Right cardiac atrium (tissue), 5 donors: Measurements from ENCODE around the gene CHEK2. TPM values are rescaled to one million over a fixed set of nuclear protein-coding genes. Genes with fewer than 3 reads are reported as not detected.

ENCODE experiments used
- ATAC-seq, 2 donors: fragments of 200-7000 bp; cut with Tn5 transposase; one replicate each; pipeline versions ENCODE4 v1.8.0 to v1.9.1; 2020; ENCODE audit warnings: moderate library complexity in 2 of 2, mild to moderate bottlenecking in 1 of 2
- DNase-seq, 3 donors: peaks; one replicate each; pipeline ENCODE4 v3.0.0-alpha.2; 2020
- H3K27ac ChIP-seq: one replicate; pipeline ENCODE4 v1.5.1; 2013; ENCODE audit warnings: mild to moderate bottlenecking, low read length, control low read depth, moderate library complexity
- H3K27me3 ChIP-seq: one replicate; pipeline ENCODE4 v1.6.1; 2013; ENCODE audit not compliant: control insufficient read depth, insufficient read depth
- H3K4me1 ChIP-seq: one replicate; pipeline ENCODE4 v1.6.1; 2013; ENCODE audit warnings: low read length; ENCODE audit not compliant: control insufficient read depth, insufficient read depth
- H3K4me3 ChIP-seq: one replicate; pipeline ENCODE4 v1.5.1; 2013; ENCODE audit warnings: low read length, control low read depth
- H3K9me3 ChIP-seq: one replicate; pipeline ENCODE4 v1.6.1; 2013; ENCODE audit warnings: low read length; ENCODE audit not compliant: control insufficient read depth
- WGBS: extraction: QIAGEN DNeasy Blood & Tissue Kit; methylation state at CpG from one replicate; pipeline ENCODE4 v1.1.7; 2013; 5-methylcytosine and 5-hydroxymethylcytosine counted together
- intact Hi-C, 4 donors: fragments of 100-400 bp; cut with DNase I; formaldehyde crosslinking; loops; one replicate each; pipeline versions ENCODE4 v1.11.0 to v1.14.0; 2022 to 2023
- long read RNA-seq, 4 donors: library from polyadenylated mRNA; unstranded; transcript quantifications; one replicate each; pipeline ENCODE4 v2.0.0, GENCODE V29; 2020 to 2021
- polyA plus RNA-seq: library from polyadenylated mRNA; stranded (reverse); fragments of 200-250 nt; gene quantifications from one replicate; pipeline ENCODE4 v1.2.3, GENCODE V29; 2013
- total RNA-seq, 4 donors: library from RNA; stranded (reverse); fragmentation: NEBNext Ultra II Directional; extraction: Animal tissue kit (Norgen Biotek cat#: 25700); gene quantifications; one replicate each; pipeline ENCODE4 v1.2.1, GENCODE V29; 2021
- donor health status: healthy with polysubstance abuse.
- donor health status: DM: no; HTN: yes; CAD: no.
- donor health status: DM: no; HTN: no; CAD: no.
- donor health status: DM: no; HTN: yes; CAD: no; lungs with severe emphysema.
- donor health status: DM: yes; HTN: yes; CAD: no.

The CHEK2 gene
- total RNA-seq = 10 to 100 TPM in 1 of 4 donors, 1 to 10 TPM in 3; 2.3 to 12.6 (median 4.5) TPM
- polyA plus RNA-seq = 4.1 TPM
- long read RNA-seq, donor 1, partial matches to known transcripts = 4 of 5 reads
- long read RNA-seq, donor 1, other reads (novel, unspliced or antisense) = 0 of 5 reads
- long read RNA-seq, donor 2, partial matches to known transcripts = 1 of 3 reads
- long read RNA-seq, donor 2, other reads (novel, unspliced or antisense) = 0 of 3 reads
- long read RNA-seq, donor 3, partial matches to known transcripts = 6 of 9 reads
- long read RNA-seq, donor 3, other reads (novel, unspliced or antisense) = 1 of 9 reads
- long read RNA-seq, donor 4 = 0 reads

DNA sequence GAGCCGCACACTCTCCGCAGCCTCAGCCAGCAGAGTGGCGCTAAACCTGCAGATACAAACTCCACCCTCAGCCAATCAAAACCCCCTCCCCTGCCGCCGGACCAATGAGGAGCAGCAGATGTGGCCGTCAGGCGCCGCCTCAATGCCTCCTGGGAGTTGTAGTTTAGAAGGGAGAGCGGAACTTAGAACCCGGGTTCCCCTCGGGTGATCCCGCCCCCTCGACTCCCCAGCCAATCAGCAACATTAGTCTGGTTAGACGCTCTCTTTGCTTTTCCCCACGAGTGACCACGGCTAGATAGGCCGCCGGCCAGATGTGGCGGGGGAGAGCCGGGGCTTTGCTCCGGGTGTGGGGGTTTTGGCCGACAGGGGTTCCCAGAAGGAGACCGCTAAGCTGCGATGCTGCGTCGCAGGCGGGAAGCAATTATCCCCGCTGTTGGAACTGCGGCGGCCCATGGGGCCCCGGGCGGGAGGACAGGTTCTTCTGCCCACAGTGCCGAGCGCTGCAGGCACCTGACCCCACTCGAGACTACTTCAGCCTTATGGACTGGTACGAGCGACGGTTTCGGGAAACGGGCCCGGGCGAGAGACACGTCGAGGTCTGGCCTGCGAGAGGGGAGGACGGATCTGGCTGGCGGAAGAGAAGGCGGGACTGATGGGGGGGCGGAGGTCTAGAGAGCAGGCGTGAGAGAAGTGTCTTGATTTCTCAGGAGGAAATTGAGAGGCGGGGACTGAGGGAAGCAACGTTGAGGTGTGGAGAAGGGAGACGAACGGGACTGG lies at the start of gene CHEK2, which contains the start of gene HSCB:
Gene CHEK2 (minus strand): TSS at position 36 of the 777 bp plus-strand sequence. CDS start 7,099 bp downstream, outside the sequence.
Gene HSCB (plus strand): TSS at position 255 of the 777 bp plus-strand sequence. CDS start 57 bp downstream, at position 312.
- WGBS = under 1% methylated on average over 54 of the region's 54 CpGs
- intact Hi-C loops = no loop called here
- ATAC-seq = peak; percentile 98 to 99
- H3K4me3 ChIP-seq = peak within 1 kb of the TSS; percentile 79
- H3K4me1 ChIP-seq = peaks cover 5% of the 10 kb centered on the region
- peak within 1 kb of the TSS; percentile 97 for H3K27ac ChIP-seq
- H3K9me3 ChIP-seq = no peaks in the 10 kb centered on the region
- H3K27me3 ChIP-seq = no peaks in the 10 kb centered on the region
- DNase-seq = peak; percentile 99

DNA sequence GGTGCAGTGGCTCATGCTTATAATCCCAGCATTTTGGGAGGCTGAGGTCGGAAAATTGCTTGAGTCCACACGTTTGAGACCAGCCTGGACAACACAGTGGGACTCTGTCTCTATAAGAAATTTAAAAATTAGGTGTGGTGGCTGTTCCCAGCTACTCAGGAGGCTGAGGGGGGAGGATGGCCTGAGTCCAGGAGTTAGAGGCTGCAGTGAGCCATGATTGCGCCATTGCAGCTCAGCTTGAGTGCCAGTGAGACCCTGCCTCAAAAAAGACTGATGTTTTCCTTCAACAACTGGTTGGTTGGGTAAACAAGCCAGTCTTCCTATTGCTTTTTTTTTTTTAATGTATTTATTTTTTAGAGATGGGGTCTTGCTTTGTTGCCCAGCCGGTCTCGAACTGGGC lies 49.5 kb upstream of the CHEK2 start:
- Histone ChIP-seq H3K4me3 (no peak overlapping the region), H3K27ac (no peak overlapping the region), H3K27me3 (no peaks in the 10 kb centered on the region), H3K9me3 (no peaks in the 10 kb centered on the region), H3K4me1 (peaks cover 2% of the 10 kb centered on the region)
- WGBS = 96% methylated on average over 5 of the region's 5 CpGs
- ATAC-seq (no peak), DNase-seq (no peak)
- intact Hi-C loops = no loop called here

DNA sequence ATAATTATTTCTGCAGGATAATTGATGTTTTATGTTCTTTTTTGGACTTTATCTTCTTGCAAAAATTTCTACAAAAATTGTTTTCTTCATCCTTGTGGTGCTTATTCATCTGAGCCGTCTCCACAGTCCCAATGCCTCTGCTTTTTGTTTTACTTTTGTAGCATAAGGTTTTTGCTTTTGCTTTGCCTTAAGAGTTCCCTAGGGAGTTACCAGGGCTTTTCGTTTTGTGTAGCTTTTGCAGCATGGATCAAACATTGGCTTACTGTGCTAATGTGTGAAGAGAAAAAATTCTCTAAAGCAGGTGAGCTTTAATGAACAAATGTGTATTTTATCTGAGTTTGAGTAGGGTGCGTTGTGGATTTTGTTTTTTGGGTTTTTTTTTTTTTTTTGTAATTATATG lies 47.0 kb upstream of the CHEK2 start:
- no peak for DNase-seq
- peaks cover 2% of the 10 kb centered on the region for H3K4me1 ChIP-seq
- H3K4me3 ChIP-seq = no peak overlapping the region

DNA sequence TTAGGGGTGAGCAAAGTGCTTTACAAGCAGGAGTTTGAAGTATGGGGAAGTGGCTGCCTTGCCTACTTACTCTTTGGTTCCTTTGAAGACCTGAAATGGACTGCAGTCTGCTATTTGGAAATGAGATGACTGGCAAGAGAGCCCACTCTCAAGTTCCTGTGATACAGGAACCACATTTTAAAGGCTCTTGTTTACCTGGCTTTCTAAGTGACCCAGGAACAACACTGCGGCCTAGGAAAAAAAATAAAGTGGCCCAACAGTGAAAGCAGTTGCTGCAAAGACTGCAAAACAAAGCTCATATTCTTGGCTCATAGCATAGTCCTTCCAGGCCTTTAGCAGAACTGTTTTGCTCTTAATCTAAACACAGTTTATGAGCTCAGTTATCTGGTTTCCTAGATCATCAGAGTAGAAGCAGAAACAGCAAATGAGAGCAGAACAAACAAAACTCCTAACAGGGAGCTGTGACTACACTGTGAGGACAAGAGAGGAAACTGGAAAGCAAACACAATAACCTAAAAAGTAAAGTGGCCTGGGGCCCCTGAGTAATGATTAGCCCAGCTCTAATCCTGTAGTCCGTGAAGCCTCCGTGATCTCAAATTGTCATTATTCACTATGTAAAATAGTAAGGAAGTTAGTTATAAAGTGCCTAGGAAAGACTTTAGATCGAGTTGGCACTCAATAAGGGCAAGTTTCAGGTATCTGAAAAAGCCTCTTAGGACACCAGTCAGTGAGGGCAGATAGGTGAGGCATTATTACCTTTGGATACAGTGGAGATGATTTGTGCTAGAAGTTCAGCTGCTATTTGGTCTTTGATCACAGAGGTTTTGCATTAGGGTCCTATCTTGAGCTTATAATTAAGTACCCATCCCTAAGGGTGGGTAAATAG lies 42.4 kb upstream of the CHEK2 start:
- intact Hi-C loops = no loop called here
- ATAC-seq = no peak

More for the DNA sequence above, 47.0 kb upstream of the CHEK2 start:
- WGBS = 63% methylated on average over 3 of the region's 3 CpGs
- Histone ChIP-seq H3K9me3 (no peaks in the 10 kb centered on the region), H3K27ac (no peak overlapping the region), H3K27me3 (no peaks in the 10 kb centered on the region)
- ATAC-seq = no peak
- intact Hi-C loops = no loop called here

DNA sequence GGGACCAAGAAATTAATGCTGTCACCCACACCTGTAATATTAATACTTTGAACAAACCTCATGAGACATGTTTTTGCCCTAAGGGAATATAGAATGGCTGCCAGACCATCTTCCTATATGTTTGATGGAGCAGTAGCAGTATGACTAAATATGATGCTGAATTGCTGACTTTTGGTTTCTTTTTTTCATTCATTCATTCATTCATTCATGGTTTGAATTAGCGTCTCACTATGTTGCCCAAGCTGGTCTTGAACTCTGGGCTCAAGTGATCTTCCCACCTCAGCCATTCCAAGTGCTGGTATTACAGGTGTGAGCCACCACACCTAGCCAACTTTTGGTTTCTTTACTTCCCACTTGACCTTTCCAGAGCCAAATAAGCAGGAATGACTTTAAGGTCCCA lies 38.7 kb upstream of the CHEK2 start:
- WGBS = 94% methylated on average over 1 of the region's 1 CpG
- intact Hi-C loops = no loop called here
- DNase-seq = no peak
- Histone ChIP-seq H3K9me3 (no peaks in the 10 kb centered on the region), H3K4me1 (peaks cover 4% of the 10 kb centered on the region), H3K4me3 (no peak overlapping the region), H3K27me3 (no peaks in the 10 kb centered on the region), H3K27ac (no peak overlapping the region)
- ATAC-seq = no peak

More for the DNA sequence above, 42.4 kb upstream of the CHEK2 start:
- Histone ChIP-seq H3K4me3 (no peak overlapping the region), H3K9me3 (no peaks in the 10 kb centered on the region), H3K27ac (no peak overlapping the region), H3K4me1 (no peaks in the 10 kb centered on the region), H3K27me3 (no peaks in the 10 kb centered on the region)
- 88% methylated on average over 4 of the region's 4 CpGs for WGBS
- DNase-seq = no peak

DNA sequence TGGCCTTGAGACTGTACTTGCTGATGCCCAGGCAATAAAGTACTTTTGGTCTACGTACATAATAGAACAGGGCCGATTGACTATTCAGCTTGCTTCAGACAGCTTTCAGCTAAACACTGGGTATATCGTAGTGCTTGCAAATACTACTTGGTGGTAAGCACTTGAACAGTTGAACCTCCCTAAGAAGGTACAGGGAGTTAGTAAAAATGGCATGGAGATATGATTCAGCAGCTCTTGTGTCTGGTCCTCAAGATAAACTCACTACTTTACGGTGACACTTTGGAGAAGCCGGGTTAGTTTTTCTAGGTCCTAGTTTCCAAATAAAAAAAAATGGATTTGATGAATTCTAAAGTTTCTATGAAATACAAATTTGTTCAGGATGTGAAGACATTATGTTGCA lies 38.2 kb upstream of the CHEK2 start:
- WGBS = 73% methylated on average over 5 of the region's 5 CpGs
- Histone ChIP-seq H3K9me3 (no peaks in the 10 kb centered on the region), H3K27me3 (no peaks in the 10 kb centered on the region), H3K4me3 (no peak overlapping the region), H3K27ac (no peak overlapping the region), H3K4me1 (peaks cover 4% of the 10 kb centered on the region)
- no peak for DNase-seq
- intact Hi-C loops = no loop called here
- no peak for ATAC-seq

DNA sequence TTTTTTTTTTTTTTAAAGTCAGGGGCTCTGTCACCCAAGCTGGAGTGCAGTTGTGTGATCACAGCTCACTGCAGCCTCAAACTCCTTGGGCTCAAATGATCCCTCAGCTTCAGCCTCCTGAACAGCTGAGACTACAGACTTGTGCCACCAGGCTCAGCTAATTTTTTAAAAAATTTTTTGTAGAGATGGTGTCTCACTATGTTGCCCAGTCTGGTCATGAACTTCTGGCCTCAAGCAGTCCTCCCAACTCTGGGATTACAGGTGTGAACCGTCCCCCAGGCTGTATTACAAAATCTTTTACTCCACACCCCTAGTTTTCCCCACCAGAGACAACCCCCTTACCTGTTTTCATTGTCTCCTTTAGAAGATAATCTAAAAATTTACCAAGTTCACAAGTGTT lies 32.8 kb upstream of the CHEK2 start:
- no peaks in the 10 kb centered on the region for H3K9me3 ChIP-seq
- WGBS = 82% methylated on average over 1 of the region's 1 CpG
- H3K4me3 ChIP-seq = no peak overlapping the region
- ATAC-seq = no peak
- intact Hi-C loops = no loop called here
- H3K4me1 ChIP-seq = peaks cover 4% of the 10 kb centered on the region
- no peaks in the 10 kb centered on the region for H3K27me3 ChIP-seq
- DNase-seq = no peak
- no peak overlapping the region for H3K27ac ChIP-seq

DNA sequence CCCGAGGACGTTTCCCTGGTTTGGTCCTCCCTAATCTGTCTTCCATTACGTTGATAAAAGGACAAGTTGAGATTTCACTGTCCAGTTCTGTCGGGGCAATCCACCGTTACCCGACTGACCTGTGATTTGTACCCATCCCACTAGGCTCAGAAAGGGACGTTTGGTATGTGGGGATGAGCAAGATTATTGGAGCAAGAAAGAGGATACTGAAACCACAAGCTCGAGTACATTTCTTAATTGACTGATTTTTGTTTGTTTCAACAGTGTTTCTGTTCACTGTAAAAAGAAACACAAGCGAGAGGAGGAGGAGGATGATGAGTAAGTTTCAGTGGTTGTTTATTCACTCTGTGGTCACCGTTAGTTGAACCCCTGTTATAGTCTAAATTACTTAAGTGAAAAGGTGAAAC lies 31.8 kb upstream of the CHEK2 start:
- intact Hi-C loops = no loop called here
- no peaks in the 10 kb centered on the region for H3K9me3 ChIP-seq
- peak overlapping the region; percentile 43 for H3K27ac ChIP-seq
- whole genome bisulfite sequencing = 3% methylated on average over 10 of the region's 10 CpGs
- H3K4me1 ChIP-seq = peaks cover 2% of the 10 kb centered on the region
- no peaks in the 10 kb centered on the region for H3K27me3 ChIP-seq
- peak overlapping the region; percentile 88 for H3K4me3 ChIP-seq
- ATAC-seq = no peak
- DNase-seq = no peak

DNA sequence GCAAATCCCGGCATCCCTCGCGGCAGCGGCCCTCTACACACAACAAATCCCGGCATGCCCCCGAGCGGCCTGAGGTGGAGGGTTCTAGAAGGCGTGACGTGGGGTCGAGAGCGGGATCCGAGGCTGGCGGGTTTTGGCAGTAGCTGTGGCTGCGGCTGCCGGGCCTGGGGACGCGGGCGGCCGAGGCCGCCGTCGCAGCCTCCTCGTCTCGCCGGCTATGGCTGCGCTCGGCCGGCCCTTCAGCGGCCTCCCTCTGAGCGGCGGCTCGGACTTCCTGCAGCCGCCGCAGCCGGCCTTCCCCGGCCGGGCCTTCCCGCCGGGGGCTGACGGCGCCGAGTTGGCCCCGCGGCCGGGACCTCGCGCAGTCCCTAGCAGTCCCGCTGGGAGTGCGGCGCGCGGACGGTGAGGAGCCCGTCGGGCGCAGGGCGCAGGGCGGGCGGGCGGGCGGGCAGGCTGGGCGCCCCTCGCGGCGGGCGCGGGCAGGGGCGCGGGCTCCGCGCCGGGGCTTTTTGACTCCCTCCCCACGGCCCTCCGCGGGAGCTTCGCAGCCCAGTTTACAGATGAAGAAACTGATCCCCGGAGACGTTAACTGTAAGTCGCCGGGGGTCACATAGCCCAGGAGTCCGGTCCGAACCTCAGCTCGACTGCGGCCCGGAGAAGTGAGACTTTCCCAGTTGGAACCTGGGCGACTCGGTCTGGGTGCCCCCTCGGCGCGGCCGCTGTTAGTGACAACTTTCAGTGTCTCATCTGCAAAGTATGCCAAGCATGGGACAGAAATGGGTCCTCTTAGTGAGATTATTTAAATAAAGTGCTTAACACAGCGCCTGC lies 31.2 kb upstream of the CHEK2 start, which contains the start of gene CCDC117:
Gene CCDC117 (plus strand): TSS at position 63 of the 828 bp plus-strand sequence. CDS start 155 bp downstream, at position 218.
- peak within 1 kb of the TSS; percentile 97 for H3K27ac ChIP-seq
- intact Hi-C loops = no loop called here
- DNase-seq (peak; percentile 97 to 98 (median 98)), ATAC-seq (peak; percentile 97 to 98)
- WGBS = under 1% methylated on average over 92 of the region's 92 CpGs
- peaks cover 2% of the 10 kb centered on the region for H3K4me1 ChIP-seq
- peak within 1 kb of the TSS; percentile 88 for H3K4me3 ChIP-seq
- H3K9me3 ChIP-seq = no peaks in the 10 kb centered on the region
- H3K27me3 ChIP-seq = no peaks in the 10 kb centered on the region

DNA sequence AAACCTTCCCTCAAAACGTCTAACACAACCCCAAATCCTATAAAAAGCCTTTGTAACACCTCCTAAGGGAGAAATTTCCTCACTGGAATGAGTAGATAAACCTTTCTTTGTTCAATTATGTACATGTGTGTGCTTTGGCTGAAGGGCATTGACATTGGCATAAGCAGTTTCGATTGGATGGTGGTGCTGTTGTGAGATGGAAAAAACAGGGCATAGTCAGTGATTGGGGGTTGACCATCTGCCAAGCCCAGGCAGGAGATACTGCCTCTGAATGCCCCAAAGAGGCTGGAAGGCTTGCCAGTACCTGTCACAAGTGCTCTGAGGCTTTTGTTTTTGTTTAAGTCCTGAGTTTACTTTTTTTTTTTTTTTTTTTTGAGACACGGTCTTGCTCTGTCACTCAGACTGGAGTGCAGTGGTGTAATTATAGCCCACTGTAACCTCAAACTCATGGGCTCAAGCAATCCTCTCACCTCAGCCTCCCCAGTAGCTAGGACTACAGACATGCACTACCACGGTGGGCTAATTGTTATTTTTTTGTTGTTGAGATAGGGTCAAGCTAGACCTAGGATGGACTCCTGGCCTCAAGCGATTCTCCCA lies 29.7 kb upstream of the CHEK2 start:
- WGBS = 73% methylated on average over 5 of the region's 5 CpGs
- no peaks in the 10 kb centered on the region for H3K4me1 ChIP-seq
- DNase-seq (no peak), ATAC-seq (no peak)
- no peaks in the 10 kb centered on the region for H3K9me3 ChIP-seq
- no peak overlapping the region for H3K4me3 ChIP-seq
- intact Hi-C loops = no loop called here
- H3K27ac ChIP-seq = no peak overlapping the region
- no peaks in the 10 kb centered on the region for H3K27me3 ChIP-seq
